ENCODE measurements around the gene ACSL3. TPM values are rescaled to one million over a fixed set of nuclear protein-coding genes. Genes with fewer than 3 reads are reported as not detected.

ACSL3 gene
- total and polyA plus RNA-seq, 2 donors (not counting 3 experiments of a cell fraction or from before 2014, with no cell fraction given): 58.7 to 139 TPM

DNA sequence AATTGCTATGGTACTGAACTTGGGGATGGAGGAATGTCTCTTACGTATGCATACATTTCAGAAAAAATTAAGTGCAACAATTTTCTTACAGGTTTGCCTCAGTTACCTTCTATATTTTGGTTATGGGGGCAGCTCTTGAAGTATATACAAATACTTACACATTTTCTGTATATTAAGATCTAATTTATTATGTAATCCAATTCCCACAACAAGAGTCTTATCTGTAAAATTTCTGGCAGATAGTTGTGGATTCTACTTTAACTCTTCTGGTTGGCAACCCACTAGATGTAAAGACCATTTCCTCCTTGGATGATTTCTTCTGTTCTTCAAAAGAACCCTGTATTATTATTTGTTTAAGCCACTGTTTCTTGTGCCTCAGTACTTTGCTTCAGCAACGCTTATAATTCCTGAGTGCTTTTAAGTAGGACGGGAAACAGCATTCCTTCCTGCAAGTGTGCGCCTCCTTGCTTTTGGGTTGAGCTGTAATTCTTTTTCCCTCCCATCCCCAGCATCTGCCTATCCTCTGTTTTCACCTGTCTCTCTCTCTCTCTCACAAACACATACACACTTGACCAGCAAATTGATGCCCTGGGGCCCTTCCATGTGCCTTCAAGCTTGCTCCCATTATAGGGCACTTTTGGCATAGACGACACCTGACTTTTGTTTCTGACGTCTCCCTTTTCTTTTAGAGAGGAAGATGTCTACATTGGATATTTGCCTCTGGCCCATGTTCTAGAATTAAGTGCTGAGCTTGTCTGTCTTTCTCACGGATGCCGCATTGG lies 61.4 kb downstream of the ACSL3 start:
- TF ChIP-seq EZH2 (IDR thresholded peaks at IDR 0.05; ENCODE audit: borderline replicate concordance, low read depth, low read length, severe bottlenecking): no peak
- TF ChIP-seq POLR2A (IDR thresholded peaks at IDR 0.05; ENCODE audit: low read depth, low read length): no peak
- TF ChIP-seq JUN (IDR thresholded peaks at IDR 0.05; ENCODE audit: borderline replicate concordance, insufficient read depth, insufficient read length, low read depth): no peak
- TF ChIP-seq, protein P1, sequence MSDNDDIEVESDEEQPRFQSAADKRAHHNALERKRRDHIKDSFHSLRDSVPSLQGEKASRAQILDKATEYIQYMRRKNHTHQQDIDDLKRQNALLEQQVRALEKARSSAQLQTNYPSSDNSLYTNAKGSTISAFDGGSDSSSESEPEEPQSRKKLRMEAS (IDR thresholded peaks at IDR 0.05; ENCODE audit: insufficient read depth, insufficient read length): no peak
- no peak for TF ChIP-seq MYC (IDR thresholded peaks at IDR 0.05; ENCODE audit: low read depth, low read length)
- TF ChIP-seq, protein P2, sequence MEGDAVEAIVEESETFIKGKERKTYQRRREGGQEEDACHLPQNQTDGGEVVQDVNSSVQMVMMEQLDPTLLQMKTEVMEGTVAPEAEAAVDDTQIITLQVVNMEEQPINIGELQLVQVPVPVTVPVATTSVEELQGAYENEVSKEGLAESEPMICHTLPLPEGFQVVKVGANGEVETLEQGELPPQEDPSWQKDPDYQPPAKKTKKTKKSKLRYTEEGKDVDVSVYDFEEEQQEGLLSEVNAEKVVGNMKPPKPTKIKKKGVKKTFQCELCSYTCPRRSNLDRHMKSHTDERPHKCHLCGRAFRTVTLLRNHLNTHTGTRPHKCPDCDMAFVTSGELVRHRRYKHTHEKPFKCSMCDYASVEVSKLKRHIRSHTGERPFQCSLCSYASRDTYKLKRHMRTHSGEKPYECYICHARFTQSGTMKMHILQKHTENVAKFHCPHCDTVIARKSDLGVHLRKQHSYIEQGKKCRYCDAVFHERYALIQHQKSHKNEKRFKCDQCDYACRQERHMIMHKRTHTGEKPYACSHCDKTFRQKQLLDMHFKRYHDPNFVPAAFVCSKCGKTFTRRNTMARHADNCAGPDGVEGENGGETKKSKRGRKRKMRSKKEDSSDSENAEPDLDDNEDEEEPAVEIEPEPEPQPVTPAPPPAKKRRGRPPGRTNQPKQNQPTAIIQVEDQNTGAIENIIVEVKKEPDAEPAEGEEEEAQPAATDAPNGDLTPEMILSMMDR (IDR thresholded peaks at IDR 0.05; ENCODE audit: extremely low read depth in 1 of 2, insufficient read depth in 1 of 2, low read depth in 1 of 2, low read length in 2 of 2): no peak
- TF ChIP-seq POLR2AphosphoS5 (IDR thresholded peaks at IDR 0.05; ENCODE audit: insufficient read depth, low read depth, low read length): no peak
- dilution Hi-C loops (cut with MboI; ENCODE audit: extremely low pct_ligation_motif_present, low sequenced_read_pairs): no loop called here
- BruUV-seq (replicated peaks): no TSS peak

More for the DNA sequence above, 61.4 kb downstream of the ACSL3 start:
- intact Hi-C loops (cut with micrococcal nuclease): no loop called here
- H4K20me1 ChIP-seq (replicated peaks; ENCODE audit: control insufficient read depth, extremely low read depth, insufficient read depth, low read length): peaks cover 2% of the 10 kb centered on the region
- no peak overlapping the region for H3K9ac ChIP-seq (replicated peaks; ENCODE audit: extremely low read depth, insufficient read depth, low read length)
- H3K9me3 ChIP-seq (replicated peaks; ENCODE audit: control insufficient read depth, insufficient read depth, low read length): no peaks in the 10 kb centered on the region
- DNase-seq (ENCODE audit: low read depth, low spot score) (no peak), FAIRE-seq (no peak)
- CTCF ChIA-PET: interaction anchor here (1.0 to 2.1 kb wide), 2 partner anchors 9 to 17 kb away, joined by 7 to 21 read pairs; no protein-coding TSS in a partner anchor
- no peak overlapping the region for H3K27ac ChIP-seq (ENCODE audit: insufficient read depth, low read depth, low read length)
- H3K79me2 ChIP-seq (ENCODE audit: control insufficient read depth, insufficient read depth, low read length): peaks cover 16% of the 10 kb centered on the region
- no peak overlapping the region for H3K4me3 ChIP-seq (replicated peaks in 1 of 3; ENCODE audit: insufficient read depth in 1 of 3, low read depth in 1 of 3, low read length in 3 of 3)
- H3K9me1 ChIP-seq (replicated peaks; ENCODE audit: control insufficient read depth, extremely low read depth, insufficient read depth, low read length): no peaks in the 10 kb centered on the region
- H3K4me1 ChIP-seq (ENCODE audit: control insufficient read depth, extremely low read depth, insufficient read depth, low read length): peaks cover 15% of the 10 kb centered on the region
- POLR2A ChIA-PET: no interaction called here
- H3K36me3 ChIP-seq (ENCODE audit: control insufficient read depth in 2 of 2, extremely low read depth in 1 of 2, insufficient read depth in 2 of 2, low read length in 2 of 2): peaks cover 2 to 35% of the 10 kb centered on the region in 2 experiments
- no peaks in the 10 kb centered on the region for H3K27me3 ChIP-seq (ENCODE audit: control insufficient read depth in 2 of 2, insufficient read depth in 2 of 2, low read length in 2 of 2)
- H3K4me2 ChIP-seq (ENCODE audit: insufficient read depth, low read length): no peak overlapping the region
- no peak overlapping the region for H2AFZ ChIP-seq (ENCODE audit: low read depth, low read length)

Data from endothelial cell of umbilical vein (primary cell).